Spleen (tissue), 7 donors: ENCODE measurements around the gene KRT6B.

Source experiments
- CTCF ChIP-seq, 11 experiments: fragments of 200-600 bp in 7 of 11; fragments of 450-650 bp in 4 of 11; sonication (generic) in 4 of 11; IDR thresholded peaks in 8 of 11; conservative IDR thresholded peaks in 3 of 11; 1 replicate in 7 of 11; 2 replicates in 4 of 11; pipeline versions ENCODE4 v1.4.0 to v1.8.0; 2016 to 2021; ENCODE audit warnings: antibody characterized with exemption in 11 of 11, inconsistent platforms in 4 of 11, mild to moderate bottlenecking in 1 of 11
- POLR2A ChIP-seq, 3 donors: fragments of 450-650 bp; IDR thresholded peaks; one replicate each; pipeline ENCODE4 v1.5.1; 2017; ENCODE audit warnings: antibody characterized with exemption in 3 of 3, mild to moderate bottlenecking in 1 of 3
- POLR2AphosphoS5 ChIP-seq, 3 donors: sonication (generic); formaldehyde crosslinking; IDR thresholded peaks; one replicate each; pipeline ENCODE4 v1.5.1; 2017; ENCODE audit warnings: antibody characterized with exemption in 3 of 3
- donor health status: DM: no; HTN: no; CAD: no; lungs with moderate emphysema.
- donor health status: DM: no; HTN: no; CAD: no.
- donor health status: DM: no; HTN: no; CAD: no.

- TF ChIP-seq CTCF (IDR thresholded peaks at IDR 0.05 in 8 of 11, conservative IDR thresholded peaks at IDR 0.05 in 3 of 11) (no peak), POLR2AphosphoS5 (IDR thresholded peaks at IDR 0.05) (no peak), POLR2A (IDR thresholded peaks at IDR 0.05) (no peak)
These were observed 17.0 kb downstream of the KRT6B start for GRCh38 chr12:52434760-52435530.
